ENCODE measurements around the gene TMEM168.

TMEM168 gene

GRCh38 chr7:112714917-112715316, 75.3 kb downstream of the TMEM168 start:
- no peak for FAIRE-seq

All from colon (tissue), 2 donors.